ENCODE measurements around the gene BTBD19.
A peak's percentile ranks its signal among the peaks of the same experiment; 100 is the strongest.
"Not testable (repeated sequence)": the region's sequence is repeated elsewhere in the genome, so short reads cannot be mapped to it uniquely, and the experiment has no call there.

BTBD19 gene

DNA sequence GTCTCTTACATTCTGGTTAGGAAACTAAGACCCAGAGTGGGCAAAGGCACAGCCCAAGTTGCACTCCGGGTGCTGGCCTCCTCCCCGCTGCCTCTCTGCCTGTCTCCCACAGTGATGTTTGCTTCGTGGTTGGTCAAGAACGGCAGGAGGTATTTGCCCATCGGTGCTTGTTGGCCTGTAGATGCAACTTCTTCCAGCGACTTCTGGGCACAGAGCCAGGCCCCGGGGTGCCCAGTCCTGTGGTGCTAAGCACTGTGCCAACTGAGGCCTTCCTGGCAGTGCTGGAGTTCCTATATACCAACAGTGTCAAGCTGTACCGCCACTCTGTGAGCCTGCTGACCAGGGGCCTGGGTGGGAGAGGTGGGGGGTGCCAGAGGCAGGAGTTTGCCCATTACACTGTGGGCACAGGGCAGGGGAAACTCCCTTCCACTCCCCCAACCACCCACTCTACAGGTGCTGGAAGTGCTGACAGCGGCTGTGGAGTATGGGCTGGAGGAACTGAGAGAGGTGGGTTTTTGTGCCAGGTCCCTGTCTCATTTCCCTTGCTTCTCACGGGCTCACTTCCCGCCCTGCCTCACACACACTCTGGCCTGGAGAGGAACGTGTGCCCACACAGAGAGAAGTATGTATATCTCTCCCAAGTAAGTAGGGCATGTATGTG is 1.9 kb downstream of the BTBD19 start:
- DNase-seq = no peak

- not testable (repeated sequence) for DNase-seq
Measured at GRCh38 chr1:44810762-44811105, 2.4 kb downstream of the BTBD19 start.

DNA sequence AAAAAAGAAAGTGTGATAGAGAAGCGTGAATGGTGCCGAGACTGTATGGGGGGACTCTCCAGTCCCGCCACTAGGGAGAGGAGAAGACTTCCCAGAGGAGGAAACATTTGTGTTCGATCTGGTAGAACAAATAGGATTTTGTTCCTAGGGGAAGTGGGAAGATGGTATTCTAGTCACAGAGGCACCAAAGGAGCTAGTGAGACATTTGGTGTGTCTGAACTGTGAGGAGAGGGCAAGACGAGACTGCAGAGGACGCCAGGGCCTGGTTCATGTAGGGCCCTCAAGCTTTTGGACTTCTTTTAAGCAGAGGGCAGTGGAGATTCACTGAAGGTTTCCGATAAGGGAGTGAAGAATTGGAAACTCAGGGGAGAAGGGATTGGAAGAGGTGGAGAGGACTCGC is 2.9 kb downstream of the BTBD19 start:
- DNase-seq = no peak

DNA sequence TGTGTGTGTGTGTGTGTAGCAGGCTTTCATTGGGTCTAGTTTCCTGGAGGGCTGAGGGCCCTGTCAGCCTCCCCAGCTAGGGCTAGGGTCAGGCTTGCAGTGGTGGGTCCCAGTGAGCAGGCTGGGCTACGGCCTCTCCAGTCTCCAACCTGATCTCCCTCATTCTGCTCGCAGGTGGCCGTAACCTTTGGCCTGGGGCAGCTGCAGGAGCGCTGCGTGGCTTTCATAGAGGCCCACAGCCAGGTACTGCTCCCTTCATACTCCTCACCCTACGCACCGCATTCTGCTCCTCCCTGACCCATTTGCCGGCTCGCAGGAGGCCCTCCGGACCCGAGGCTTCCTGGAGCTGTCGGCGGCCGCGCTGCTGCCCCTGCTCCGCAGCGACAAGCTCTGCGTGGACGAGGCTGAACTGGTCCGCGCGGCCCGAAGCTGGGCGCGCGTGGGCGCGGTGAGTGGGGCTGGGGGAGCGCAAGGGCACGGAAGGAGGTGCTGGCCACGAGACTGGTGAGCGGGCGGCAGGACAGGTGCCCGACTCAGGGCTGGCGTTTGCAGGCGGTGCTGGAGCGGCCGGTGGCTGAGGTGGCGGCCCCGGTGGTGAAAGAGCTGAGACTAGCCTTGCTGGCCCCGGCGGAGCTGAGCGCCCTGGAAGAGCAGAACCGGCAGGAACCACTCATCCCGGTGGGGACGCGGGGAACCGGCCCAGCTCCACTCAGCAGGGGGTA is 4.7 kb downstream of the BTBD19 start:
- DNase-seq = no peak

DNA sequence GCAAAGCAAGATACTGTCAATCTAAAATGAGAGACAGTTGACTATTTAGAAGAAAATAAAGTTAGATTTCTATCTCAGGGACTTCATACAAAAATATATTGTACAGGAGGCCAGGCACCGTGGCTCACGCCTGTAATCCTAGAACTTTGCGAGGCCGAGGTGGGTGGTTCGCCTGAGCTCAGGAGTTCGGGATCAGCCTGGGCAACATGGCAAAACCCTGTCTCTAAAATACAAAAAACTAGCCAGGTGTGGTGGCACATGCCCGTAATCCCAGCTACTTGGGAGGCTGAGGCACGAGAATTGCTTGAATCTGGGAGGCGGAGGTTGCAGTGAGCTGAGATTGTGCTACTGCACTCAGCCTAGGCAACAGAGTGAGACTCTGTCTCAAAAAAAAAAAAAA is 7.6 kb downstream of the BTBD19 start:
- DNase-seq = not testable (repeated sequence)

- no peak for DNase-seq
Measured at GRCh38 chr1:44817307-44817706, 9.0 kb downstream of the BTBD19 start.

DNA sequence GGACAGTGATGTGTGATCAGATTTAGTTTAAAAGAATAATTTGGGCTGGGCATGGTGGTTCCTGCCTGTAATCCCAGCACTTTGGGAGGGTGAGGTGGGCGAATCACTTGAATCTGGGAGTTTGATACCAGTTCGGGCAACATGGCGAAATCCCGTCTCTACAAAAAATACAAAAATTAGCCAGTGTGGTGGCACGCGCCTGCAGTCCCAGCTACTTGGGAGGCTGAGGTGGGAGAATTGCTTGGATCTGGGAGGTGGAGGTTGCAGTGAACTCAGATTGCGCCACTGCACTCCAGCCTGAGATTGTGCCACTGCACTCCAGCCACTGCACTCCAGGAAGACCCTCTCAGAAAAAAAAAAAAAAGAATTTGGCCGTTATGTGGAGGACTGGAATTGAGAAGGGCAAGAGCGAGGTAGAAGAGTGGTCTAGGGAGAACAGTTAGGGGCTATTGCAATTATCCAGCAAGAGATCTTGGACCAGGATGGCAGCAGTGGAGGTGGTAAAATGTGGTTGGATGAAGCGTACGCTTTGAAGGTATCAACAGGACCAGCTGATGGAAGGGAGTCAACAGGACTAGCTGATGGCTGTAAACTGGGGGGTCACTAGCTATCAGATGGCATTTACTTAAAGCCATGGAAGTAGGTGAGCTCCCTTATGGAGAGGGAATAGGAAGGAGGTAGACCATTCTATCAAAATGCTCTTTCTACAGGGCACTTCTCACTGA is 9.6 kb downstream of the BTBD19 start:
- no peak for DNase-seq

DNA sequence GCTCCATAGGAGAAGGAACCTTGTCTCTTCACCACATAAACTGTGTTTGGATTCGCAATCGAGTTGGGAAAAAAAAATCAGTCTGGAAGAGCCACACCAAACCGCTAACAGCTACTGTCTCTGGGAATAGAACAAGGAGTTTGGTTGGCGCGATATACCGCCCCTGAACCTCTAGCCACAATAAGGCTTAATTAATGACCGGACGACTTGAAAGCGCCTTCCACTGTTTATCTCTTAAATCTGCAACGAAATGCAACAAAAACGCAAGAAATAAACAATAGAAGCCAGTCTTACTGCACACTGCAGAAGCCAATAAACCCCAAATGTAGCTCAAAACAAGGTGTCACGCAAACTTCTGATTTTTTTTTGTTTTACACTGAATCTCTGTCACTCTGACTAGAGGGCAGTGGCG is 10.9 kb downstream of the BTBD19 start:
- DNase-seq = no peak

DNA sequence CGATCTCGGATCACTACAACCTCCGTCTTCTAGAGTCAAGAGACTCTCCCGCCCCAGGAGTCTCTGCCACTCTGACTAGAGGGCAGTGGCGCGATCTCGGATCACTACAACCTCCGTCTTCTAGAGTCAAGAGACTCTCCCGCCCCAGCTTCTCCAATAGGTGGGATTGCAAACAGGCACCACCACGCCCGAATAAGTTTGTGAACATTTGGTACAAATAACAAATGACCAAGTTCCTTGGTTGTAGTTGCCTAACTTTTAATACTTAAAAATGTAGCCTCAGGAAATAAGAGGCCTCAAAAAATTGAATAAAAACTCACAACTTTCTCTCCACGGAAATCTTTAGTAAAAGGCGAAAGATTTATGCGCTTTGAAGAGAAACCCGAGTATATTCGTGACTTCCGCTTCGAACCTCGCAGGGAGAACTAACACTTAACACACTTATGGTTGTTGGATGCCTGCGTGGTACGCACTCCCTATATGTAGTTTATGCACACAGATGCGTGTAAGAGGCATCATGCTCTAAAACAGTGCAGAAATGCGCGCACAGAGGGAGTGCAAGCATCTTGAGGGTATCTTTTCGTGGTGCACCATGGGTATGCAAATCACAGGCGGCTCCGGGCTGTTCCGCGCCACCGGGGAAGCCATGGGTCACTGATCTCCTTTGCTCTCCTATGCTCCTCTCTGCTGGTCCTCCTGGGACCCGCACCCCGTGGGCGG is 11.4 kb downstream of the BTBD19 start:
- peak; percentile 75 to 79 for DNase-seq

DNA sequence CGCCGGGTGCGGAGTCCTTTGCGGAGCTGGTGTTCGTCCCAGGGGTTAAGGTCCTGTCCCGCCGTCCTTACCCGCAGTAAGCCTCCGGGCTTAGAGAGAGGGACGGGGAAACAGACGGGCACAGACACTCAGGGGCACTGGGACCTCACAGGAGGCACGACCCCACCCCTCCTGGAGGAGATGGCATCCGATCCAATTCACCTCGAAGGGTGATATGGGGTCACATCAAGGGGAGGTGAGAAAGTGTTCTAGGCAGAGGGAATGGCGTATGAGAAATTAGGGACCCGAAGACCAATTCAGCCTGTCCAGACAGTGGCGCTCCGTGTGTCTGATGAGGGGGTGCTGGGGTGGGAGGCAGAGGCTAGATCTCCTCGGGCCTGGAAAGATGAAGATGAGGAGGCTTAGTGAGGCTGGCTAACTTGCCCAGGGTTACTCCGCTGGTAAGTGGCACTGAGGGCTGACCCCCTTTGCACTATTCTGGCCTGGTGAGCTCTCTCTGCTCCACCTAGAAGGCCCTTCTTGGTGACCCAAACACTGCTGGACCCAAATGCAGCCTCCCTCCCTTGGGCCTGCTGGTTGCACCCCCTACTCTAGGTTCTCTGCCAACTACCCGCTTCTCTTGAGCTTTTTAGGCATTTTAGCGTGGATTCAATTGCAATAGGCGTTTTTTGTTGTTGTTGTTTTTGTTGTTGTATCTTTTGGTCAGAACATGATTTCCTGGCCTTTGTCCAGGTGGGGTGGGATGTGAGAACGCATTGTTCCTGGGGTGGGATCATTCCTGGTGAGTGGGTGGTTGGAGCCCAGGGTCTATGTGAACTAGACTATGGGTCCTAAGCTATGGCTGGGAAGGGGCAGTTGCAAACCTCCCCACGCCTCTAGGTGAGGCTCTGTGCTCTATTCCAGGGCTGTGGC is 12.3 kb downstream of the BTBD19 start:
- DNase-seq = no peak

GRCh38 chr1:44821240-44821715 is 13.0 kb downstream of the BTBD19 start:
- DNase-seq = no peak

DNA sequence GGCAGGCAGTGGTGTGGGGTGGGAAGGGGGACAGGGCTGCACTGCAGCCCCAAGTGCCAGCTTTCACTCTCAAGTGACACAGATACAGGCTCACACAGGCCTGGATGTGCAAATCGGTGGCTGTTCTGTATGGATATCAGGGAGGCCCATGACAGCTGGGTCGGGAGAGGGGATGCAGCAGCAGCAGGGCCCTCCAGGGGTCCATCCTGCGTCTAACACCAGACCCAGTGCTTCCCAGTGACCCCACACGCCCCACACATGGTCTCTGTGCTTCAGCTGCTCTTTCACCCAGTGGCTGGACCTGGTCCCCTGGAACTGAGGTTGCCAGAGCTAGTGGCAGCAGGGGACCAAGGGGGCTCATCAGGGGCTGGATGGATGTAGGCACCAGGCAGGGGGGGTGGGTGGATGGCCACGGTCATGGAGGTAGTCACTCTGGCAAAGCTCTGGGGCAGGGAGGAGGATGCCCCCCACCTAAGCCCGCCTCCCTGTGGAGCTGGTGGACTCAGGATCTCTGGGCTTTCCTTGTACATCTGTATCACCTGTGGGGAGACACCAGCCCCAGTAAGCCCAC is 13.9 kb downstream of the BTBD19 start:
- no peak for DNase-seq

DNA sequence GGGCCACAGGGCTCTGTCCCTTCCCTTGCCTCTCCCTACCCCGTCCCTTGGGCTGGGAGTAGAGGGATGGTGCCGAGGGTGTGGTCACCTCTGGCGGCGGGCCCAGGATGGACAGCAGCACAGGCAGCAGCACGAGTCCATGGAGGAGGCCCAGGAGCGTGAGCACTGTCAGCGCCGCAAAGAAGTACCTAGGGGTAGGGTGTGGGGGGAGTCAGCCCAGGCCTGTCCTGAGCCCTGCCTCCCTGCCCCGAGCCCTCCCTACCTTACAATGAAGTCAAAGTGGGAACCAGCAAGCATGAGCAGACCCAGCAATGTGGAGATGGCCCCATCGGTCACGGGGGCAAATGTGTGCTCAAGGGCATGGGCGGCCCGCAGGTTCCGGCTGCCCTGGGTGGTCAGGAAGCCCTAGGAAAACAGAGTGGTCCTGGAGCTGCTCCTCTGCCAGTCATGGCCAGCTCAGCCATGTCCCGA is 14.7 kb downstream of the BTBD19 start:
- no peak for DNase-seq

- not testable (repeated sequence) for DNase-seq
Measured at GRCh38 chr1:44824392-44824791, 16.1 kb downstream of the BTBD19 start.

GRCh38 chr1:44826375-44827196 is 18.3 kb downstream of the BTBD19 start:
- no peak for DNase-seq

DNA sequence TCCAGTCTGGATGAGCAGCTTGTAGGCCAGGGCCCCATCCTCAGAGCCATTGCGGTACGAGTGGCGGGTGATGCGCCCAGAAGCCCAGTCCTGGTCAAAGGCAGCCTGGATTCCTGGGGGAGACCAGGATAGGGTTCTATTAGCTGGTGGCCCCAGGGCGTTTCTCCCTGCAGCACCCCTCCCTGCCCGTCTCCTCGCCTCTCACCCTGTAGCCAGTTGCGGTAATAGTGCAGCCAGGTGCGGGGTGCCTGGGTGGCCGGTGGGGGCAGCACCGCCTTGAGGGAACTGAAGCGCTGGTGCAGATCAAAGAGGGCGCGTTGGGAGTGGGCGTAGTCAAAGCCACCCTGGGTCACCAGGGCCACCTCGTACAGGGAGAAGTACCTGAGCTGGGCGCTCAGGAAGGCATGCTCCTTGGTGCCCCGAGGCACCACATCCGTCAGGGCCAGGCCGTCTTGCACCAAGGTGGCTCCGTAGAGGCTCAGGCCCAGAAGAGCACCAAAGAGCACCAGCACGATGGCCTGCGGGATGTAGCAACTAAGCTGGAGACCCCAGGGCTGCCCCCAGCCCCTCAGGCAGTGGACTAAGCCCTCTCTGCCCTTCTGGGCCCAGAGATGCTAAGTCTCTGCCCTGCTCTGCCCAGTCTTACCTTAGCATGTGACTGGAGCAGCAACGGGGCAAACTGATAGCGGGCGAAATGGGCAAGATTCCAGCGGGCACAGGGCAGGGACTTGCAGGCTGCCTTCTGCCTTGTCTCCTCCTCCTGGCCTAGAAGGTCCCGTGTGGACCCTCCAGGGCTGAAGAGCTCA is 19.1 kb downstream of the BTBD19 start:
- no peak for DNase-seq

DNA sequence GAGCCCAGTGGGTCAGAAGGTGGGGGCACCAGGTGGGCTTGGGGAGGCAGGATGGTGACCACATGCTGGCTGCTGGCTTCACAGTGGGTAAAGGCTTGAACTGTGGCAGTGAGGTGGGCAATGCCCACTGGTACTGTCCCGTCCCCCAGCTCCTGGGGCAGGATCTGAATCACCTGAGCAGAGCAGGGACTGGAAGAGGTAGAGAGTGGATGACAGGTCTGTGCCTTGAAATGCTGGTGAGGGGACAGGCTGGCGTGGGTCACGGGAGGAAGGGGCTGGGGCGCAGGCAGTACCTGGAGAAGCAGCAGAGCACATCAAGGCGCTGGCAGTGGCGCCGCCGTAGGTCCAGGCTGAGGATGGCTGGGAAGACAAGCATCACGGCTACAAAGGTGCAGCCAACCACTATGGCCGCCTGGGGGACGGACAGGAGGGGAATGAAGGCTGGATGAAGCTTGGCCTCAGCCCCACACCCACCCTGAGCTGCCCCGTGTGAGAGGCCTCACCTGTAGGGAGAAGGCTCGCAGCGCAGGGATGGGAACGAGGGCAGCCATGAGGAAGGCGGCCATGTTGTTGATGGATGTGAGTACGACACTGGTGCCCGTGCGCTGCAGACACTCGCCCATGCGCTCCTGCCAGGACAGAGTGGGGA is 19.8 kb downstream of the BTBD19 start:
- no peak for DNase-seq

GRCh38 chr1:44828841-44829440 is 20.6 kb downstream of the BTBD19 start:
- DNase-seq = no peak
